Measurements from ENCODE around the gene ZNF385A. TPM values are rescaled to one million over a fixed set of nuclear protein-coding genes. Genes with fewer than 3 reads are reported as not detected.

ZNF385A gene
- total and polyA plus RNA-seq, 2 experiments from 2014 or later: 10.9 to 21.7 TPM

- no peak for TF ChIP-seq REST (IDR thresholded peaks at IDR 0.05; ENCODE audit: unreplicated experiment)
- TF ChIP-seq NANOG (IDR thresholded peaks at IDR 0.05; ENCODE audit: borderline replicate concordance): no peak
- no peak for TF ChIP-seq CREB1 (CRISPR knock-in tag; IDR thresholded peaks at IDR 0.05; ENCODE audit: low read depth)
- TF ChIP-seq ZNF114 (CRISPR knock-in tag; IDR thresholded peaks at IDR 0.05): no peak
- no peak for TF ChIP-seq ZNF331 (CRISPR knock-in tag; IDR thresholded peaks at IDR 0.05; ENCODE audit: low read depth)
- TF ChIP-seq ETS1 (IDR thresholded peaks at IDR 0.05): no peak
- no peak for TF ChIP-seq EZH2phosphoT487 (IDR thresholded peaks at IDR 0.05; ENCODE audit: unreplicated experiment)
- no peak for TF ChIP-seq STAT1 (IDR thresholded peaks at IDR 0.05; ENCODE audit: unreplicated experiment)
These were observed 20.1 kb downstream of the ZNF385A start, which contains the start of gene GPR84 (continued) for GRCh38 chr12:54364413-54364812.

GRCh38 chr12:54363618-54364017 is 20.9 kb downstream of the ZNF385A start:
- no peaks in the 10 kb centered on the region for H3K79me2 ChIP-seq (replicated peaks; ENCODE audit: insufficient read depth)
- peaks cover 15% of the 10 kb centered on the region for H3K27me3 Mint-ChIP-seq (ENCODE audit: insufficient read depth, low read depth, poor library complexity)
- peaks cover 13% of the 10 kb centered on the region for H3K4me1 Mint-ChIP-seq
- no peak overlapping the region for H3K4me2 ChIP-seq
- H3K36me3 Mint-ChIP-seq (ENCODE audit: low read depth): no peaks in the 10 kb centered on the region
- no peaks in the 10 kb centered on the region for H3K9me3 Mint-ChIP-seq
- no peak overlapping the region for H3K4me3 Mint-ChIP-seq
- peaks cover 21% of the 10 kb centered on the region for H3K27me3 ChIP-seq (ENCODE audit: insufficient read depth)
- ATAC-seq (no peak), DNase-seq (ENCODE audit: low spot score) (no peak)
- H3F3A ChIP-seq (replicated peaks; ENCODE audit: low read depth): peaks cover 6% of the 10 kb centered on the region
- H3K4me1 ChIP-seq (ENCODE audit: insufficient read depth): peaks cover 18% of the 10 kb centered on the region
- H4K20me1 ChIP-seq (replicated peaks; ENCODE audit: insufficient read depth): no peaks in the 10 kb centered on the region
- no peak overlapping the region for H3K4me3 ChIP-seq
- H3K36me3 ChIP-seq (ENCODE audit: insufficient read depth): no peaks in the 10 kb centered on the region
- H3K27ac Mint-ChIP-seq: no peak overlapping the region
- no peak overlapping the region for H3K27ac ChIP-seq (ENCODE audit: low read depth)
- H3K9me2 ChIP-seq (ENCODE audit: insufficient read depth): no peaks in the 10 kb centered on the region
- H2AFZ ChIP-seq: no peak overlapping the region
- TF ChIP-seq STAT1 (IDR thresholded peaks at IDR 0.05; ENCODE audit: unreplicated experiment) (no peak), EZH2 (IDR thresholded peaks at IDR 0.05; ENCODE audit: low read depth, unreplicated experiment) (no peak), CTCF (conservative IDR thresholded peaks at IDR 0.05; ENCODE audit: low read depth in 2 of 2) (no peak), ZNF114 (CRISPR knock-in tag; IDR thresholded peaks at IDR 0.05) (no peak), ETS1 (IDR thresholded peaks at IDR 0.05) (no peak), JUNB (IDR thresholded peaks at IDR 0.05; ENCODE audit: unreplicated experiment) (no peak), REST (IDR thresholded peaks at IDR 0.05; ENCODE audit: unreplicated experiment) (no peak)
